HG03175 (cell line): Measurements from ENCODE around the gene TMC5.
"Not testable (repeated sequence)": the region's sequence is repeated elsewhere in the genome, so short reads cannot be mapped to it uniquely, and the experiment has no call there.

Experiments used
- ATAC-seq: cut with Tn5 transposase; IDR thresholded peaks from one replicate; pipeline ENCODE4 v1.9.1; 2021; ENCODE audit warnings: mild to moderate bottlenecking, moderate library complexity; ENCODE audit not compliant: unreplicated experiment

Gene TMC5

GRCh38 chr16:19406891-19407491 lies 10.7 kb upstream of the TMC5 start:
- no peak for ATAC-seq

GRCh38 chr16:19410435-19411171 lies 7.1 kb upstream of the TMC5 start:
- no peak for ATAC-seq

- no peak for ATAC-seq
These were observed 6.4 kb upstream of the TMC5 start for GRCh38 chr16:19411298-19411697.

- not testable (repeated sequence) for ATAC-seq
These were observed 5.6 kb upstream of the TMC5 start for GRCh38 chr16:19412055-19412454.

- ATAC-seq: no peak
These were observed 2.2 kb upstream of the TMC5 start for GRCh38 chr16:19415461-19415860.

GRCh38 chr16:19415918-19416317 lies 1.8 kb upstream of the TMC5 start:
- ATAC-seq: no peak

GRCh38 chr16:19418200-19418599 lies 517 bp downstream of the TMC5 start:
- ATAC-seq: no peak

- no peak for ATAC-seq
These were observed 2.0 kb downstream of the TMC5 start for GRCh38 chr16:19419698-19420075.

GRCh38 chr16:19424478-19424877 lies 6.8 kb downstream of the TMC5 start:
- ATAC-seq: no peak

GRCh38 chr16:19430345-19430744 lies 12.7 kb downstream of the TMC5 start:
- no peak for ATAC-seq

GRCh38 chr16:19431636-19432340 lies 14.1 kb downstream of the TMC5 start:
- no peak for ATAC-seq

- ATAC-seq: no peak
These were observed 14.7 kb downstream of the TMC5 start for GRCh38 chr16:19432429-19432828.

GRCh38 chr16:19434584-19434983 lies 16.9 kb downstream of the TMC5 start:
- ATAC-seq: no peak

- ATAC-seq: no peak
These were observed 18.9 kb downstream of the TMC5 start for GRCh38 chr16:19436540-19436939.

GRCh38 chr16:19437280-19437679 lies 19.6 kb downstream of the TMC5 start:
- ATAC-seq: peak; percentile 55

GRCh38 chr16:19438739-19439138 lies 21.1 kb downstream of the TMC5 start:
- no peak for ATAC-seq

GRCh38 chr16:19439483-19439882 lies 21.8 kb downstream of the TMC5 start:
- no peak for ATAC-seq

- ATAC-seq: no peak
These were observed 26.0 kb downstream of the TMC5 start for GRCh38 chr16:19443659-19444058.

GRCh38 chr16:19446300-19446846 lies 28.7 kb downstream of the TMC5 start:
- no peak for ATAC-seq

- no peak for ATAC-seq
These were observed 29.2 kb downstream of the TMC5 start for GRCh38 chr16:19446886-19447285.

- ATAC-seq: no peak
These were observed 32.5 kb downstream of the TMC5 start for GRCh38 chr16:19450186-19450585.
